SK-N-SH treated with all-trans-retinoic acid at 6 μM for 48 hours (cell line): Measurements from ENCODE around the gene CFAP299.

Experiments used
- BACH2 ChIP-seq: fragments of 250-450 bp; sonication (Bioruptor Pico); IDR thresholded peaks from 2 replicates; pipeline ENCODE4 v1.9.0; 2021; ENCODE audit warnings: mild to moderate bottlenecking, borderline replicate concordance
- CREB5 ChIP-seq: fragments of 250-450 bp; sonication (Bioruptor Pico); IDR thresholded peaks from 2 replicates; pipeline ENCODE4 v1.5.1; 2020; ENCODE audit warnings: low read depth, mild to moderate bottlenecking, moderate library complexity
- ISL1 ChIP-seq: fragments of 250-450 bp; sonication (Bioruptor Pico); IDR thresholded peaks from 2 replicates; pipeline ENCODE4 v2.1.2; 2022; ENCODE audit warnings: mild to moderate bottlenecking, moderate library complexity
- PATZ1 ChIP-seq: fragments of 250-450 bp; sonication (Bioruptor Pico); IDR thresholded peaks from 2 replicates; pipeline ENCODE4 v1.8.0; 2020; ENCODE audit warnings: mild to moderate bottlenecking, moderate library complexity, borderline replicate concordance
- PPARA ChIP-seq: fragments of 250-450 bp; sonication (Bioruptor Pico); IDR thresholded peaks from 2 replicates; pipeline ENCODE4 v1.5.0; 2020; ENCODE audit warnings: mild to moderate bottlenecking, borderline replicate concordance
- SNAI2 ChIP-seq: fragments of 250-450 bp; sonication (Bioruptor Pico); IDR thresholded peaks from 2 replicates; pipeline ENCODE4 v1.5.0; 2020; ENCODE audit warnings: mild to moderate bottlenecking, moderate library complexity
- TSHZ2 ChIP-seq: fragments of 250-450 bp; sonication (Bioruptor Pico); IDR thresholded peaks from 2 replicates; pipeline ENCODE4 v1.5.0; 2020; ENCODE audit warnings: mild to moderate bottlenecking, moderate library complexity
- ZFP3 ChIP-seq: fragments of 250-450 bp; sonication (Bioruptor Pico); IDR thresholded peaks from 2 replicates; pipeline ENCODE4 v1.5.0; 2020; ENCODE audit warnings: mild to moderate bottlenecking, moderate library complexity

GRCh38 chr4:80568891-80569290, 233.4 kb downstream of the CFAP299 start:
- no peak for TF ChIP-seq PATZ1 (CRISPR knock-in tag)
- TF ChIP-seq ZFP3 = no peak
- TF ChIP-seq TSHZ2 (CRISPR knock-in tag) = no peak
- no peak for TF ChIP-seq PPARA (CRISPR knock-in tag)
- no peak for TF ChIP-seq CREB5 (CRISPR knock-in tag)
- TF ChIP-seq BACH2 (CRISPR knock-in tag) = no peak
- TF ChIP-seq ISL1 (CRISPR knock-in tag) = no peak
- TF ChIP-seq SNAI2 (CRISPR knock-in tag) = no peak
